ENCODE data around the gene PRCD.

Gene PRCD

GRCh38 chr17:76569607-76570279, 29.9 kb downstream of the PRCD start:
- no peak overlapping the region for H3K23ac ChIP-seq (ENCODE audit: low read length)
- H3K9me3 ChIP-seq (ENCODE audit: insufficient read depth, low read depth, low read length), result no peaks in the 10 kb centered on the region

GRCh38 chr17:76570457-76570856, 30.6 kb downstream of the PRCD start:
- Histone ChIP-seq H3K4me3 (ENCODE audit: low read depth, low read length) (no peak overlapping the region), H3K27ac (ENCODE audit: low read depth, low read length) (no peak overlapping the region), H3K36me3 (ENCODE audit: control insufficient read depth in 1 of 2, insufficient read depth in 2 of 2, low read length in 2 of 2) (peaks cover 5 to 13% of the 10 kb centered on the region in 2 experiments), H4K8ac (ENCODE audit: low read depth, low read length) (no peak overlapping the region), H3K27me3 (ENCODE audit: insufficient read depth, low read length) (no peaks in the 10 kb centered on the region), H3K9ac (ENCODE audit: low read length) (no peak overlapping the region), H2BK12ac (ENCODE audit: low read length) (no peak overlapping the region), H2BK120ac (ENCODE audit: insufficient read depth, low read length, poor library complexity) (no peak overlapping the region), H4K91ac (ENCODE audit: low read depth, low read length) (no peak overlapping the region), H2AK5ac (ENCODE audit: low read length) (no peak overlapping the region), H2AFZ (ENCODE audit: insufficient read depth, low read length, poor library complexity) (no peak overlapping the region), H3K79me2 (ENCODE audit: control insufficient read depth, insufficient read depth, low read length, poor library complexity) (no peaks in the 10 kb centered on the region), H3K23ac (ENCODE audit: low read length) (no peak overlapping the region), H3K4ac (ENCODE audit: low read depth, low read length) (no peak overlapping the region), H3K4me1 (ENCODE audit: control insufficient read depth in 1 of 2, insufficient read depth in 2 of 2, low read length in 2 of 2) (peaks cover 0 to 4% of the 10 kb centered on the region in 2 experiments), H3K9me3 (ENCODE audit: insufficient read depth, low read depth, low read length) (no peaks in the 10 kb centered on the region), H4K12ac (ENCODE audit: low read depth, low read length) (no peak overlapping the region), H2BK5ac (ENCODE audit: low read depth, low read length, poor library complexity) (no peak overlapping the region), H3K18ac (ENCODE audit: low read length) (no peak overlapping the region), H3K4me2 (ENCODE audit: low read length) (no peak overlapping the region), H3K79me1 (ENCODE audit: low read length) (no peaks in the 10 kb centered on the region), H3K14ac (ENCODE audit: low read length) (no peak overlapping the region)
- no peak for DNase-seq
- WGBS (ENCODE audit: extremely low coverage, insufficient coverage, insufficient read length), result no CpG with 5 or more reads among the region's 7 CpGs

More at GRCh38 chr17:76569607-76570279, 29.9 kb downstream of the PRCD start:
- Histone ChIP-seq H3K79me1 (ENCODE audit: low read length) (no peaks in the 10 kb centered on the region), H3K14ac (ENCODE audit: low read length) (no peak overlapping the region), H2BK120ac (ENCODE audit: insufficient read depth, low read length, poor library complexity) (no peak overlapping the region), H4K12ac (ENCODE audit: low read depth, low read length) (no peak overlapping the region), H4K8ac (ENCODE audit: low read depth, low read length) (no peak overlapping the region), H2AK5ac (ENCODE audit: low read length) (no peak overlapping the region), H3K18ac (ENCODE audit: low read length) (no peak overlapping the region), H3K4me2 (ENCODE audit: low read length) (no peak overlapping the region), H4K91ac (ENCODE audit: low read depth, low read length) (no peak overlapping the region), H3K27ac (ENCODE audit: low read depth, low read length) (no peak overlapping the region), H3K27me3 (ENCODE audit: insufficient read depth, low read length) (no peaks in the 10 kb centered on the region), H2BK12ac (ENCODE audit: low read length) (no peak overlapping the region), H2BK5ac (ENCODE audit: low read depth, low read length, poor library complexity) (no peak overlapping the region), H3K36me3 (ENCODE audit: control insufficient read depth in 1 of 2, insufficient read depth in 2 of 2, low read length in 2 of 2) (peaks cover 5 to 18% of the 10 kb centered on the region in 2 experiments), H3K79me2 (ENCODE audit: control insufficient read depth, insufficient read depth, low read length, poor library complexity) (no peaks in the 10 kb centered on the region), H2AFZ (ENCODE audit: insufficient read depth, low read length, poor library complexity) (no peak overlapping the region), H3K4me1 (ENCODE audit: control insufficient read depth in 1 of 2, insufficient read depth in 2 of 2, low read length in 2 of 2) (peaks cover 0 to 4% of the 10 kb centered on the region in 2 experiments), H3K4me3 (ENCODE audit: low read depth, low read length) (no peak overlapping the region), H3K9ac (ENCODE audit: low read length) (no peak overlapping the region), H3K4ac (ENCODE audit: low read depth, low read length) (no peak overlapping the region)
- DNase-seq, result no peak
- no CpG with 5 or more reads among the region's 18 CpGs for WGBS (ENCODE audit: extremely low coverage, insufficient coverage, insufficient read length)

GRCh38 chr17:76570877-76571471, 31.1 kb downstream of the PRCD start:
- no peak overlapping the region for H2AFZ ChIP-seq (ENCODE audit: insufficient read depth, low read length, poor library complexity)
- no peak overlapping the region for H4K91ac ChIP-seq (ENCODE audit: low read depth, low read length)
- no peak overlapping the region for H3K23ac ChIP-seq (ENCODE audit: low read length)
- H4K8ac ChIP-seq (ENCODE audit: low read depth, low read length), result no peak overlapping the region
- no CpG with 5 or more reads among the region's 13 CpGs for WGBS (ENCODE audit: extremely low coverage, insufficient coverage, insufficient read length)
- H3K27me3 ChIP-seq (ENCODE audit: insufficient read depth, low read length), result no peaks in the 10 kb centered on the region
- no peak overlapping the region for H3K9ac ChIP-seq (ENCODE audit: low read length)
- no peak overlapping the region for H3K27ac ChIP-seq (ENCODE audit: low read depth, low read length)
- H3K36me3 ChIP-seq (ENCODE audit: control insufficient read depth in 1 of 2, insufficient read depth in 2 of 2, low read length in 2 of 2), result peaks cover 5 to 8% of the 10 kb centered on the region in 2 experiments
- H3K4me1 ChIP-seq (ENCODE audit: control insufficient read depth in 1 of 2, insufficient read depth in 2 of 2, low read length in 2 of 2), result peaks cover 0 to 4% of the 10 kb centered on the region in 2 experiments
- no peaks in the 10 kb centered on the region for H3K79me2 ChIP-seq (ENCODE audit: control insufficient read depth, insufficient read depth, low read length, poor library complexity)
- H2BK120ac ChIP-seq (ENCODE audit: insufficient read depth, low read length, poor library complexity), result no peak overlapping the region
- H3K4me2 ChIP-seq (ENCODE audit: low read length), result no peak overlapping the region
- no peak overlapping the region for H3K14ac ChIP-seq (ENCODE audit: low read length)
- no peak overlapping the region for H3K4ac ChIP-seq (ENCODE audit: low read depth, low read length)
- no peaks in the 10 kb centered on the region for H3K79me1 ChIP-seq (ENCODE audit: low read length)
- no peak for DNase-seq
- H2BK12ac ChIP-seq (ENCODE audit: low read length), result no peak overlapping the region
- H3K9me3 ChIP-seq (ENCODE audit: insufficient read depth, low read depth, low read length), result no peaks in the 10 kb centered on the region
- H4K12ac ChIP-seq (ENCODE audit: low read depth, low read length), result no peak overlapping the region
- H2AK5ac ChIP-seq (ENCODE audit: low read length), result no peak overlapping the region
- H2BK5ac ChIP-seq (ENCODE audit: low read depth, low read length, poor library complexity), result no peak overlapping the region
- H3K4me3 ChIP-seq (ENCODE audit: low read depth, low read length), result no peak overlapping the region
- H3K18ac ChIP-seq (ENCODE audit: low read length), result no peak overlapping the region

- DNase-seq, result no peak
- no peak overlapping the region for H3K14ac ChIP-seq (ENCODE audit: low read length)
- H4K91ac ChIP-seq (ENCODE audit: low read depth, low read length), result no peak overlapping the region
- H2AFZ ChIP-seq (ENCODE audit: insufficient read depth, low read length, poor library complexity), result no peak overlapping the region
- no peak overlapping the region for H2AK5ac ChIP-seq (ENCODE audit: low read length)
- no CpG with 5 or more reads among the region's 17 CpGs for WGBS (ENCODE audit: extremely low coverage, insufficient coverage, insufficient read length)
- H3K4me1 ChIP-seq (ENCODE audit: control insufficient read depth in 1 of 2, insufficient read depth in 2 of 2, low read length in 2 of 2), result peaks cover 0 to 4% of the 10 kb centered on the region in 2 experiments
- no peak overlapping the region for H4K12ac ChIP-seq (ENCODE audit: low read depth, low read length)
- H2BK5ac ChIP-seq (ENCODE audit: low read depth, low read length, poor library complexity), result no peak overlapping the region
- H3K23ac ChIP-seq (ENCODE audit: low read length), result no peak overlapping the region
- no peak overlapping the region for H3K4me2 ChIP-seq (ENCODE audit: low read length)
- no peaks in the 10 kb centered on the region for H3K36me3 ChIP-seq (ENCODE audit: control insufficient read depth in 1 of 2, insufficient read depth in 2 of 2, low read length in 2 of 2)
- no peak overlapping the region for H3K9ac ChIP-seq (ENCODE audit: low read length)
- H4K8ac ChIP-seq (ENCODE audit: low read depth, low read length), result no peak overlapping the region
- H3K9me3 ChIP-seq (ENCODE audit: insufficient read depth, low read depth, low read length), result no peaks in the 10 kb centered on the region
- H2BK12ac ChIP-seq (ENCODE audit: low read length), result no peak overlapping the region
- no peaks in the 10 kb centered on the region for H3K27me3 ChIP-seq (ENCODE audit: insufficient read depth, low read length)
- no peak overlapping the region for H2BK120ac ChIP-seq (ENCODE audit: insufficient read depth, low read length, poor library complexity)
- no peaks in the 10 kb centered on the region for H3K79me2 ChIP-seq (ENCODE audit: control insufficient read depth, insufficient read depth, low read length, poor library complexity)
- no peak overlapping the region for H3K18ac ChIP-seq (ENCODE audit: low read length)
- no peaks in the 10 kb centered on the region for H3K79me1 ChIP-seq (ENCODE audit: low read length)
- no peak overlapping the region for H3K4ac ChIP-seq (ENCODE audit: low read depth, low read length)
- no peak overlapping the region for H3K27ac ChIP-seq (ENCODE audit: low read depth, low read length)
- peak overlapping the region; percentile 4 for H3K4me3 ChIP-seq (ENCODE audit: low read depth, low read length)
These were observed 32.5 kb downstream of the PRCD start for GRCh38 chr17:76572201-76572910.

Data from trophoblast cell (in vitro differentiated cells and primary cell).